Karpas-422 (cell line): ENCODE measurements around the gene EXOC1. TPM values are rescaled to one million over a fixed set of nuclear protein-coding genes. Genes with fewer than 3 reads are reported as not detected.

Experiments
- DNase-seq: peaks from one replicate; pipeline ENCODE4 v3.0.0-alpha.2; 2015
- H2AFZ ChIP-seq: fragments of 200-600 bp; sonication (generic); 2 replicates; pipeline ENCODE4 v1.6.1; 2014; ENCODE audit warnings: antibody characterized with exemption, low read length, mixed read lengths
- H3K27ac ChIP-seq: fragments of 200-600 bp; sonication (generic); 2 replicates; pipeline ENCODE4 v1.5.1; 2014; ENCODE audit warnings: mild to moderate bottlenecking, low read length, moderate library complexity
- H3K27me3 ChIP-seq: fragments of 200-600 bp; sonication (generic); 2 replicates; pipeline ENCODE4 v1.6.1; 2014; ENCODE audit warnings: low read length, mixed read lengths
- H3K36me3 ChIP-seq: fragments of 200-600 bp; sonication (generic); 2 replicates; pipeline ENCODE4 v1.6.1; 2014; ENCODE audit warnings: low read length, mixed read lengths; ENCODE audit not compliant: insufficient read depth
- H3K4me1 ChIP-seq: fragments of 200-600 bp; sonication (generic); 2 replicates; pipeline ENCODE4 v1.6.1; 2014; ENCODE audit warnings: mild to moderate bottlenecking, low read length, mixed read lengths
- H3K4me2 ChIP-seq: fragments of 200-600 bp; sonication (generic); 2 replicates; pipeline ENCODE4 v1.6.1; 2014; ENCODE audit warnings: low read length, low read depth, mild to moderate bottlenecking; ENCODE audit not compliant: poor library complexity, severe bottlenecking
- H3K4me3 ChIP-seq: fragments of 200-600 bp; sonication (generic); 2 replicates; pipeline ENCODE4 v1.5.1; 2014; ENCODE audit warnings: mild to moderate bottlenecking, antibody characterized with exemption, low read length, mixed read lengths
- H3K79me2 ChIP-seq: fragments of 200-600 bp; sonication (generic); 2 replicates; pipeline ENCODE4 v1.6.1; 2014; ENCODE audit warnings: mild to moderate bottlenecking, low read length, mixed read lengths
- H3K9ac ChIP-seq: fragments of 200-600 bp; sonication (generic); 2 replicates; pipeline ENCODE4 v1.6.0; 2014; ENCODE audit warnings: low read length
- H3K9me2 ChIP-seq: fragments of 200-600 bp; sonication (generic), shearing (Covaris generic); replicated peaks from 2 replicates; pipeline ENCODE4 v1.6.0; 2014; ENCODE audit warnings: mild to moderate bottlenecking, low read length, moderate library complexity; ENCODE audit not compliant: insufficient read depth
- H3K9me3 ChIP-seq: fragments of 300-700, 200-600 bp; sonication (generic); 2 replicates; pipeline ENCODE4 v1.6.1; 2014; ENCODE audit warnings: low read length, mixed read lengths
- H4K20me1 ChIP-seq: fragments of 200-600 bp; sonication (generic); 2 replicates; pipeline ENCODE4 v1.6.1; 2014; ENCODE audit warnings: mild to moderate bottlenecking, antibody characterized with exemption, low read length, low read depth; ENCODE audit not compliant: insufficient read depth
- total RNA-seq: library from RNA; depleted of rRNA; stranded (reverse); fragments of >200 nt; shearing (Covaris generic); gene quantifications from 2 replicates; pipeline ENCODE4 v1.2.3, GENCODE V29; 2014; ENCODE audit warnings: low replicate concordance

The EXOC1 gene
- total RNA-seq, 1 experiment from 2014 or later: 40.2 TPM

- no peak overlapping the region for H2AFZ ChIP-seq
- H4K20me1 ChIP-seq: no peaks in the 10 kb centered on the region
- H3K4me1 ChIP-seq: no peaks in the 10 kb centered on the region
- no peaks in the 10 kb centered on the region for H3K27me3 ChIP-seq
- no peaks in the 10 kb centered on the region for H3K9me3 ChIP-seq
- no peaks in the 10 kb centered on the region for H3K9me2 ChIP-seq
- no peak overlapping the region for H3K4me2 ChIP-seq
- no peak overlapping the region for H3K4me3 ChIP-seq
- H3K79me2 ChIP-seq: no peaks in the 10 kb centered on the region
- peaks cover 53% of the 10 kb centered on the region for H3K36me3 ChIP-seq
- no peak overlapping the region for H3K27ac ChIP-seq
- H3K9ac ChIP-seq: no peak overlapping the region
- DNase-seq: no peak
Observed at GRCh38 chr4:55896622-55897021, 43.2 kb downstream of the EXOC1 start.

GRCh38 chr4:55902677-55903076 lies 49.2 kb downstream of the EXOC1 start:
- H3K27ac ChIP-seq: no peak overlapping the region
- H4K20me1 ChIP-seq: no peaks in the 10 kb centered on the region
- H3K9me2 ChIP-seq: no peaks in the 10 kb centered on the region
- no peaks in the 10 kb centered on the region for H3K27me3 ChIP-seq
- H3K4me3 ChIP-seq: no peak overlapping the region
- H2AFZ ChIP-seq: no peak overlapping the region
- no peaks in the 10 kb centered on the region for H3K79me2 ChIP-seq
- H3K9me3 ChIP-seq: no peaks in the 10 kb centered on the region
- H3K4me2 ChIP-seq: no peak overlapping the region
- no peaks in the 10 kb centered on the region for H3K4me1 ChIP-seq
- no peak for DNase-seq
- peaks cover 40% of the 10 kb centered on the region for H3K36me3 ChIP-seq
- H3K9ac ChIP-seq: no peak overlapping the region

GRCh38 chr4:55903577-55903976 lies 50.1 kb downstream of the EXOC1 start:
- Histone ChIP-seq H3K9me3 (no peaks in the 10 kb centered on the region), H2AFZ (no peak overlapping the region), H3K79me2 (no peaks in the 10 kb centered on the region), H3K9me2 (no peaks in the 10 kb centered on the region), H3K4me2 (no peak overlapping the region), H3K4me3 (no peak overlapping the region), H3K36me3 (peaks cover 33% of the 10 kb centered on the region), H3K4me1 (no peaks in the 10 kb centered on the region), H4K20me1 (no peaks in the 10 kb centered on the region), H3K9ac (no peak overlapping the region), H3K27ac (no peak overlapping the region), H3K27me3 (no peaks in the 10 kb centered on the region)
- DNase-seq: no peak

- DNase-seq: no peak
- no peaks in the 10 kb centered on the region for H3K9me2 ChIP-seq
- H3K4me1 ChIP-seq: no peaks in the 10 kb centered on the region
- H3K27me3 ChIP-seq: no peaks in the 10 kb centered on the region
- no peaks in the 10 kb centered on the region for H3K79me2 ChIP-seq
- no peaks in the 10 kb centered on the region for H3K9me3 ChIP-seq
- no peak overlapping the region for H3K4me3 ChIP-seq
- no peak overlapping the region for H3K4me2 ChIP-seq
- peaks cover 26% of the 10 kb centered on the region for H3K36me3 ChIP-seq
- H3K9ac ChIP-seq: no peak overlapping the region
- H4K20me1 ChIP-seq: no peaks in the 10 kb centered on the region
- H3K27ac ChIP-seq: no peak overlapping the region
- H2AFZ ChIP-seq: no peak overlapping the region
Observed at GRCh38 chr4:55904576-55904975, 51.1 kb downstream of the EXOC1 start.

- Histone ChIP-seq H2AFZ (no peak overlapping the region), H3K4me3 (no peak overlapping the region), H4K20me1 (no peaks in the 10 kb centered on the region), H3K36me3 (peaks cover 13% of the 10 kb centered on the region; the same call in 1 of the 2 replicates), H3K9ac (no peak overlapping the region), H3K4me2 (no peak overlapping the region), H3K27me3 (no peaks in the 10 kb centered on the region), H3K27ac (no peak overlapping the region), H3K4me1 (no peaks in the 10 kb centered on the region), H3K9me3 (no peaks in the 10 kb centered on the region), H3K9me2 (no peaks in the 10 kb centered on the region), H3K79me2 (no peaks in the 10 kb centered on the region)
- no peak for DNase-seq
Observed at GRCh38 chr4:55906323-55906722, 52.9 kb downstream of the EXOC1 start.

GRCh38 chr4:55906989-55907388 lies 53.5 kb downstream of the EXOC1 start:
- H3K27ac ChIP-seq: no peak overlapping the region
- H3K9me2 ChIP-seq: no peaks in the 10 kb centered on the region
- H3K9me3 ChIP-seq: no peaks in the 10 kb centered on the region
- no peak overlapping the region for H3K4me2 ChIP-seq
- H2AFZ ChIP-seq: no peak overlapping the region
- H3K36me3 ChIP-seq: peaks cover 11% of the 10 kb centered on the region; the same call in 1 of the 2 replicates
- H3K79me2 ChIP-seq: no peaks in the 10 kb centered on the region
- no peak overlapping the region for H3K9ac ChIP-seq
- H3K27me3 ChIP-seq: no peaks in the 10 kb centered on the region
- no peaks in the 10 kb centered on the region for H3K4me1 ChIP-seq
- H3K4me3 ChIP-seq: no peak overlapping the region
- no peak for DNase-seq
- H4K20me1 ChIP-seq: no peaks in the 10 kb centered on the region

GRCh38 chr4:55907469-55907868 lies 54.0 kb downstream of the EXOC1 start:
- Histone ChIP-seq H3K4me3 (no peak overlapping the region), H3K36me3 (peaks cover 6% of the 10 kb centered on the region; the same call in 1 of the 2 replicates), H3K9me2 (no peaks in the 10 kb centered on the region), H3K4me2 (no peak overlapping the region), H3K9me3 (no peaks in the 10 kb centered on the region), H3K79me2 (no peaks in the 10 kb centered on the region), H3K27ac (no peak overlapping the region), H3K27me3 (no peaks in the 10 kb centered on the region), H4K20me1 (no peaks in the 10 kb centered on the region), H3K9ac (no peak overlapping the region), H2AFZ (no peak overlapping the region), H3K4me1 (no peaks in the 10 kb centered on the region)
- no peak for DNase-seq

GRCh38 chr4:55910140-55910539 lies 56.7 kb downstream of the EXOC1 start:
- no peak overlapping the region for H3K9ac ChIP-seq
- H3K4me2 ChIP-seq: no peak overlapping the region
- H3K9me2 ChIP-seq: no peaks in the 10 kb centered on the region
- H3K4me3 ChIP-seq: no peak overlapping the region
- H4K20me1 ChIP-seq: no peaks in the 10 kb centered on the region
- no peaks in the 10 kb centered on the region; the same call in 1 of the 2 replicates for H3K36me3 ChIP-seq
- H3K4me1 ChIP-seq: no peaks in the 10 kb centered on the region
- H3K27ac ChIP-seq: no peak overlapping the region
- H3K27me3 ChIP-seq: no peaks in the 10 kb centered on the region
- no peaks in the 10 kb centered on the region for H3K9me3 ChIP-seq
- no peaks in the 10 kb centered on the region for H3K79me2 ChIP-seq
- no peak overlapping the region for H2AFZ ChIP-seq
- no peak for DNase-seq

- H3K9me3 ChIP-seq: no peaks in the 10 kb centered on the region
- H3K9me2 ChIP-seq: no peaks in the 10 kb centered on the region
- no peaks in the 10 kb centered on the region for H3K27me3 ChIP-seq
- DNase-seq: no peak
- no peak overlapping the region for H3K4me2 ChIP-seq
- no peak overlapping the region for H3K27ac ChIP-seq
- H3K4me1 ChIP-seq: no peaks in the 10 kb centered on the region
- H2AFZ ChIP-seq: no peak overlapping the region
- H3K9ac ChIP-seq: no peak overlapping the region
- H3K79me2 ChIP-seq: no peaks in the 10 kb centered on the region
- H4K20me1 ChIP-seq: no peaks in the 10 kb centered on the region
- H3K36me3 ChIP-seq: no peaks in the 10 kb centered on the region
- H3K4me3 ChIP-seq: no peak overlapping the region
Observed at GRCh38 chr4:55912249-55912648, 58.8 kb downstream of the EXOC1 start.
